Measurements from ENCODE around the gene PDE7B.

Gene PDE7B

DNA sequence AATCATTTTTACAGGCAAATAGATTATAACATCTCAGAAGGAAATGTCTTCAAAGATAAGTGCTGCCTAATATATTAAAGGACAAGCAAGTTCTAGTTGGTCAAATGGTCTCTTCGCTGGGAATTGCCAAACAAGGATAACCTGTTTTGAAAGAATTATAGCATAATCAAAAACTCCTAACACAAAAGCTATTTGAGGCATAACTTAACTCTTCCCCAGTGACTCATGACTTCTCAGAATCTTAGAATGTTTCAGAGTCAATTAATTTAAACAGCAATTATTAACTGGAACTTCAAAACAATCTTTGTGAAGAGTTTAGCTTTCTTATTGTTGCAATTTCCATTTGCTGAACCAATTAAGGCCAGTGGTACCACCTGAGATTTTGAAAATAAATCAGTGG is 272.0 kb downstream of the PDE7B start:
- H3K27ac ChIP-seq: no peak overlapping the region
- no peak for TF ChIP-seq ZFX (IDR thresholded peaks at IDR 0.05; ENCODE audit: borderline replicate concordance)
- TF ChIP-seq, protein P1, sequence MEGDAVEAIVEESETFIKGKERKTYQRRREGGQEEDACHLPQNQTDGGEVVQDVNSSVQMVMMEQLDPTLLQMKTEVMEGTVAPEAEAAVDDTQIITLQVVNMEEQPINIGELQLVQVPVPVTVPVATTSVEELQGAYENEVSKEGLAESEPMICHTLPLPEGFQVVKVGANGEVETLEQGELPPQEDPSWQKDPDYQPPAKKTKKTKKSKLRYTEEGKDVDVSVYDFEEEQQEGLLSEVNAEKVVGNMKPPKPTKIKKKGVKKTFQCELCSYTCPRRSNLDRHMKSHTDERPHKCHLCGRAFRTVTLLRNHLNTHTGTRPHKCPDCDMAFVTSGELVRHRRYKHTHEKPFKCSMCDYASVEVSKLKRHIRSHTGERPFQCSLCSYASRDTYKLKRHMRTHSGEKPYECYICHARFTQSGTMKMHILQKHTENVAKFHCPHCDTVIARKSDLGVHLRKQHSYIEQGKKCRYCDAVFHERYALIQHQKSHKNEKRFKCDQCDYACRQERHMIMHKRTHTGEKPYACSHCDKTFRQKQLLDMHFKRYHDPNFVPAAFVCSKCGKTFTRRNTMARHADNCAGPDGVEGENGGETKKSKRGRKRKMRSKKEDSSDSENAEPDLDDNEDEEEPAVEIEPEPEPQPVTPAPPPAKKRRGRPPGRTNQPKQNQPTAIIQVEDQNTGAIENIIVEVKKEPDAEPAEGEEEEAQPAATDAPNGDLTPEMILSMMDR (IDR thresholded peaks at IDR 0.05): no peak

DNA sequence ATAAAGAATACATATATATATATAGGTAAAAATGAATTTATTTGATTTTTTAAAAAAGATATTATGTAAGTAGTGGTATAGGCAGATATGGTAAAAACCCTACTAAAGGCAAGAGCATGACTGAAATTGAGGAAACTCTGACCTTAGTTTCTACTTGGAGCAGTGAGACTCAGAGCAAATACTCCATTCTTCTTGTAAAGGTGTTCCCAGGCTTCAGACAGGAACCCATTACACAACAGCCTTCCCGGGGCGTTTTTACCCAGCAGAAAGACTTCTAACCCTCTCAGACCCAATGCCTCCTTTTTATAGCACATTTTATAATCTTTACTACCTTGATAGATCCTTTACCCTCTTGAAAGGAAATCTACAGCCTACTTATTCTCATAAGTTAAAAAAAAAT is 274.1 kb downstream of the PDE7B start:
- no peak overlapping the region for H3K27ac ChIP-seq
- no peak for TF ChIP-seq ZFX (IDR thresholded peaks at IDR 0.05; ENCODE audit: borderline replicate concordance)
- TF ChIP-seq, protein P1 (IDR thresholded peaks at IDR 0.05): no peak

DNA sequence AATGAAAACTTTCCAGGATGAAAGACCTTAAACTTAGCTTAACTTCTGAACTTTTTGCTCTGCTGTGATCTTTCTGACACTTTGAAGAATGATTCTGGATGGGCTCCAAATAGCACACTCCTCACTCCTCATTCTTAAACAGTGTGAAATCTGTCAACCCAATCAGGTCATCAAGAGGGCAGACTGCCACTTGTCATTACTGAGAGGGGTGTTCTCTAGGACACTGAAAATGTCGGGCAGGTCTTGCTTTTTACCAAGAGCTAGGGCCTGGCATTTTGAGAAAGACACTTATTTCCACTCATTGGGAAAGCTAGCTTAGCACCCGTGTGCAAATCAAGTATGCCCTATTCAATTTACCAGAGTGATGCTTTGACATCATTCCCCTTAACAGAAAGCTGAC is 276.4 kb downstream of the PDE7B start:
- TF ChIP-seq, protein P1 (IDR thresholded peaks at IDR 0.05): no peak
- no peak for TF ChIP-seq ZFX (IDR thresholded peaks at IDR 0.05; ENCODE audit: borderline replicate concordance)
- no peak overlapping the region for H3K27ac ChIP-seq

DNA sequence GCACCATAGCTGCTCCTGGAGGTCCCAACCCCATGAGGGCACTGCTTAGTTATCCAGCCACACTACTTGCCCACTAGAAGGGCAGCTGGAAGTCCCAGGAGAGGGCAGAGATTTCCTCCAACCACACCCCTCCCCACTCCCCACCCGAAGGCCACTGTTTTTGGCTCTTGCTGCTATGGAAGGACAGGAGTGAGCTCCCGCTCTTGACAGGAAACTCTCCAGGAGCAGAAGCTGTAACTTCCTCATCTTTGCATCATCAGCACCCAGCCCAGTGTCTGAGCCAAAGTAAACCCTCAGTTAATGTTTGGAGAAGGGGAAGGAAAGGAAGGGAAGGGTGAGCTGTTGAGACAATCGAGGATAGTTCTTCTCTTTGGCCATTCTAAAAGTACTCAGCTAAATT is 277.9 kb downstream of the PDE7B start:
- TF ChIP-seq ZFX (IDR thresholded peaks at IDR 0.05; ENCODE audit: borderline replicate concordance): no peak
- TF ChIP-seq, protein P1 (IDR thresholded peaks at IDR 0.05): no peak

DNA sequence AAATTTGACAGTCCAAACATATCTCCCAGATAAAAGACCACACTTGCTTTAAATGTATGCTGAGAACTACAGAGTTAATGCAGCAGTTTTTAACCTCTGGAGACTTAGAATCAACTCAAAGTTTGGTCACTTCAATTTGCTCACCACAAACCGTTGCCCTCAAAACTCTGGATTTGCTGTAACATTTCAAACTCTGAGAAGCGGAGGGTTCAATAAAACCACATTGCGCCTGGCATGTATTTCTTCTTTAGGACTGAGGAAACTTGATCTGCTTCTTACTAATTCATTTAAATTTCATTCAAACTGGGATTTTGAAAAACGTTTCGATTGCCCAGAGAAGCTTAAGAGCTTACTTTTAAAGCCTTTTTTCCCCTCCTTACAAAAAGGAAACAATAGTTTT is 282.8 kb downstream of the PDE7B start:
- no peak for TF ChIP-seq ZFX (IDR thresholded peaks at IDR 0.05; ENCODE audit: borderline replicate concordance)
- TF ChIP-seq, protein P1 (IDR thresholded peaks at IDR 0.05): no peak
- H3K27ac ChIP-seq: no peak overlapping the region

More for the DNA sequence above, 277.9 kb downstream of the PDE7B start:
- H3K27ac ChIP-seq: no peak overlapping the region

DNA sequence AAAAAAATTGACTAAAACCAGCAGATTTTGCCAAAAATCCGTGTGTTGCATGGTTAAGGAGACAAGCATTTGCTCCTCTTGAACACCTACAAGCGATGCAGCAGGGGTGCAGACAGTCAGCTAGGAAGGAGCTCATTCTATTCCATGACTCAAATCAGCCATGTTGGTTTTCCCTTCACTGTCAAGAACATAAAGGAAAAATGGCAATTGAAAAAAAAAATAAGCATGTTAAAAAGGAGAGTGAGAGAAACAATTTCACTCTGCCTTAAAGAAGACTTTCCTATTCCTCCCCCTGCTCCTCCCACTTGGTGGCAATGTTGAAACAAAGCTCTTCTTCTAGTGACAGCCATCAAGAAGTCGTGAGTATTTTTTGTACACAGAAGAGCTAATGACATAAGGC is 283.2 kb downstream of the PDE7B start:
- H3K27ac ChIP-seq: no peak overlapping the region
- no peak for TF ChIP-seq ZFX (IDR thresholded peaks at IDR 0.05; ENCODE audit: borderline replicate concordance)
- TF ChIP-seq, protein P1 (IDR thresholded peaks at IDR 0.05): no peak

DNA sequence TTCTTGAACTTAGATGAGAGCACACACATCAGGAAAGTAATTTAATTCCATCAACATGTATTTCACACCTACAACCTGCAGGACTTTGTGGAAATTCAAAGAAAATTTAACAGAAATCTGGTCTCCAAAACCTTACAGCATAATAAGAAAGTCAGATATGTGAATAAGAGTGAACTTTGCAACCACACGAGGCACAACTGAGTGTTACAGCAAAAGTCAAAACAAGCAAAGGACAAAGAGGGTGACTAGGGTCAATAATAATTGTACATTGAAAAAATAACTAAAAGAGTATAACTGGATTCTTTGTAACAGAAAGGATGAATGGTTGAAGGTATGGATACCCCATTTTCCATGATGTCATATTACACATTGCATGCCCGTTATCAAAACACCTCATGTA is 284.8 kb downstream of the PDE7B start:
- TF ChIP-seq, protein P1 (IDR thresholded peaks at IDR 0.05): no peak
- TF ChIP-seq ZFX (IDR thresholded peaks at IDR 0.05; ENCODE audit: borderline replicate concordance): no peak
- no peak overlapping the region for H3K27ac ChIP-seq

All from 22Rv1 (cell line).